Measurements from ENCODE around the gene CDK6. TPM values are rescaled to one million over a fixed set of nuclear protein-coding genes. Genes with fewer than 3 reads are reported as not detected.

CDK6 gene
- total and polyA plus RNA-seq, 9 of the 15 experiments (the other 6 are each of a cell fraction or from before 2014, with no cell fraction given): 7.6 to 109 (median 44.4) TPM

- no peak for TF ChIP-seq HMG20B (CRISPR knock-in tag; IDR thresholded peaks at IDR 0.05)
- TF ChIP-seq SP1 (CRISPR knock-in tag; IDR thresholded peaks at IDR 0.05): 0 out of 2 replicates have a peak, but pooled peaks have one; percentile 18
- no peak for TF ChIP-seq HNRNPH1 (optimal IDR thresholded peaks at IDR 0.05; ENCODE audit: low read depth, low read length)
- TF ChIP-seq SMARCA5 (IDR thresholded peaks at IDR 0.05): no peak
- TF ChIP-seq RBM22 (IDR thresholded peaks at IDR 0.05; ENCODE audit: low read depth, low read length, poor library complexity, severe bottlenecking): peak; percentile 85
- TF ChIP-seq GATA2 (CRISPR knock-in tag; IDR thresholded peaks at IDR 0.05): no peak
- no peak for TF ChIP-seq DIDO1 (tag; IDR thresholded peaks at IDR 0.05; ENCODE audit: low read depth)
- TF ChIP-seq ZNF639 (CRISPR knock-in tag; conservative IDR thresholded peaks at IDR 0.05 in 1 of 2, IDR thresholded peaks at IDR 0.05 in 1 of 2): no peak
- no peak for TF ChIP-seq MEF2D (tag; conservative IDR thresholded peaks at IDR 0.05; ENCODE audit: low read depth)
- TF ChIP-seq TFAM (CRISPR knock-in tag; conservative IDR thresholded peaks at IDR 0.05): no peak
- TF ChIP-seq YBX1 (IDR thresholded peaks at IDR 0.05): no peak
- no peak for TF ChIP-seq ZNF23 (CRISPR knock-in tag; IDR thresholded peaks at IDR 0.05)
- TF ChIP-seq UBTF (IDR thresholded peaks at IDR 0.05; ENCODE audit: borderline replicate concordance in 1 of 2, low read depth in 2 of 2, low read length in 2 of 2): no peak
- TF ChIP-seq STAG1 (CRISPR knock-in tag; IDR thresholded peaks at IDR 0.05; ENCODE audit: borderline replicate concordance): no peak
- peak in 1 of 2 experiments; percentile 36 for TF ChIP-seq E2F6 (IDR thresholded peaks at IDR 0.05; ENCODE audit: borderline replicate concordance in 1 of 2, extremely low read depth in 1 of 2, insufficient read depth in 1 of 2, insufficient read length in 1 of 2, low read depth in 1 of 2, low read length in 1 of 2, poor library complexity in 1 of 2, severe bottlenecking in 1 of 2)
- no peak for TF ChIP-seq NR0B1 (IDR thresholded peaks at IDR 0.05; ENCODE audit: partially characterized antibody)
- no peak for TF ChIP-seq RBBP5 (IDR thresholded peaks at IDR 0.05; ENCODE audit: borderline replicate concordance, insufficient read depth, low read length, poor library complexity, severe bottlenecking)
- TF ChIP-seq NFYB (IDR thresholded peaks at IDR 0.05; ENCODE audit: extremely low read depth, insufficient read length): no peak
- TF ChIP-seq LARP7 (IDR thresholded peaks at IDR 0.05): no peak
Observed at GRCh38 chr7:92608380-92609322, 227.7 kb downstream of the CDK6 start (continued).

Data from K562 (cell line).